DND-41 (cell line): ENCODE results near the gene FOXO3.
"Not testable (repeated sequence)": the region's sequence is repeated elsewhere in the genome, so short reads cannot be mapped to it uniquely, and the experiment has no call there.

Experiments
- ATAC-seq: fragments of 200-7000 bp; cut with Tn5 transposase; 3 replicates; pipeline ENCODE4 v1.9.1; 2021; ENCODE audit warnings: low read depth; ENCODE audit not compliant: insufficient read depth
- DNase-seq: peaks from one replicate; pipeline ENCODE4 v3.0.0-alpha.2; 2020
- H2AFZ ChIP-seq: 2 replicates; pipeline ENCODE4 v1.6.0; 2012; ENCODE audit warnings: low read depth, low read length
- H3K27ac ChIP-seq: 2 replicates; pipeline ENCODE4 v1.5.1; 2012; ENCODE audit warnings: low read length, inconsistent platforms
- H3K27me3 ChIP-seq: fragments of 200-600 bp; sonication (generic); 2 replicates; pipeline ENCODE4 v1.6.0; 2012; ENCODE audit warnings: low read length, mild to moderate bottlenecking, inconsistent platforms; ENCODE audit not compliant: insufficient read depth, poor library complexity
- H3K36me3 ChIP-seq: 2 replicates; pipeline ENCODE4 v1.5.1; 2012; ENCODE audit warnings: low read length, inconsistent platforms; ENCODE audit not compliant: insufficient read depth
- H3K4me1 ChIP-seq: 2 replicates; pipeline ENCODE4 v1.5.1; 2012; ENCODE audit warnings: mild to moderate bottlenecking, low read length; ENCODE audit not compliant: insufficient read depth
- H3K4me2 ChIP-seq: 2 replicates; pipeline ENCODE4 v1.6.0; 2012; ENCODE audit warnings: mild to moderate bottlenecking, moderate library complexity, low read length, inconsistent platforms; ENCODE audit not compliant: insufficient read depth
- H3K4me3 ChIP-seq, 2 experiments: fragments of 200-600 bp in 1 of 2; shearing (Covaris generic) in 1 of 2; 2 replicates each; pipeline ENCODE4 v1.5.1; 2012 to 2016; ENCODE audit warnings: inconsistent platforms in 2 of 2, low read length in 2 of 2, mild to moderate bottlenecking in 2 of 2, low read depth in 1 of 2, moderate library complexity in 1 of 2
- H3K79me2 ChIP-seq: 2 replicates; pipeline ENCODE4 v1.6.0; 2012; ENCODE audit warnings: low read length, inconsistent platforms; ENCODE audit not compliant: insufficient read depth
- H3K9ac ChIP-seq: 2 replicates; pipeline ENCODE4 v1.6.0; 2012; ENCODE audit warnings: low read depth, mild to moderate bottlenecking, inconsistent platforms, low read length, moderate library complexity
- H3K9me3 ChIP-seq: 2 replicates; pipeline ENCODE4 v1.5.1; 2012; ENCODE audit warnings: low read length, moderate library complexity, mild to moderate bottlenecking, inconsistent platforms; ENCODE audit not compliant: insufficient read depth, severe bottlenecking
- H4K20me1 ChIP-seq: 2 replicates; pipeline ENCODE4 v1.6.0; 2012; ENCODE audit warnings: low read length; ENCODE audit not compliant: insufficient read depth
- CTCF ChIP-seq: IDR thresholded peaks from 2 replicates; pipeline ENCODE4 v1.5.1; 2012; ENCODE audit warnings: borderline replicate concordance, low read length, moderate library complexity, mild to moderate bottlenecking; ENCODE audit not compliant: poor library complexity, severe bottlenecking; ENCODE audit errors: extremely low read depth
- EZH2 ChIP-seq: IDR thresholded peaks from 3 replicates; pipeline ENCODE4 v1.6.1; 2012; ENCODE audit warnings: borderline replicate concordance, low read depth, mild to moderate bottlenecking, moderate library complexity, low read length, inconsistent platforms; ENCODE audit not compliant: severe bottlenecking

FOXO3 gene

GRCh38 chr6:108660251-108660650, 99.5 kb downstream of the FOXO3 start:
- Histone ChIP-seq H2AFZ (no peak overlapping the region), H3K4me2 (no peak overlapping the region), H3K9me3 (no peaks in the 10 kb centered on the region), H3K36me3 (peaks cover 15% of the 10 kb centered on the region), H3K27me3 (no peaks in the 10 kb centered on the region), H3K9ac (no peak overlapping the region), H3K4me3 (no peak overlapping the region), H3K27ac (no peak overlapping the region), H3K4me1 (no peaks in the 10 kb centered on the region), H4K20me1 (peaks cover 14% of the 10 kb centered on the region), H3K79me2 (peaks cover 24% of the 10 kb centered on the region)
- ATAC-seq = no peak
- TF ChIP-seq CTCF (no peak), EZH2 (no peak)
- DNase-seq = no peak

GRCh38 chr6:108661430-108661829, 100.7 kb downstream of the FOXO3 start:
- Histone ChIP-seq H3K27ac (no peak overlapping the region), H2AFZ (no peak overlapping the region), H4K20me1 (peaks cover 10% of the 10 kb centered on the region), H3K9me3 (no peaks in the 10 kb centered on the region), H3K4me3 (no peak overlapping the region), H3K9ac (no peak overlapping the region), H3K36me3 (peaks cover 17% of the 10 kb centered on the region), H3K27me3 (no peaks in the 10 kb centered on the region), H3K4me2 (no peak overlapping the region), H3K4me1 (no peaks in the 10 kb centered on the region), H3K79me2 (peaks cover 20% of the 10 kb centered on the region)
- no peak for DNase-seq
- TF ChIP-seq CTCF = no peak
- TF ChIP-seq EZH2 = no peak
- no peak for ATAC-seq

- no peaks in the 10 kb centered on the region for H3K4me1 ChIP-seq
- H3K27me3 ChIP-seq = no peaks in the 10 kb centered on the region
- no peak overlapping the region for H3K4me3 ChIP-seq
- no peak for TF ChIP-seq EZH2
- TF ChIP-seq CTCF = no peak
- peaks cover 20% of the 10 kb centered on the region for H3K79me2 ChIP-seq
- no peak overlapping the region for H3K27ac ChIP-seq
- DNase-seq (no peak), ATAC-seq (no peak)
- no peak overlapping the region for H3K9ac ChIP-seq
- H2AFZ ChIP-seq = no peak overlapping the region
- peaks cover 17% of the 10 kb centered on the region for H3K36me3 ChIP-seq
- H3K4me2 ChIP-seq = no peak overlapping the region
- no peaks in the 10 kb centered on the region for H3K9me3 ChIP-seq
- peaks cover 8% of the 10 kb centered on the region for H4K20me1 ChIP-seq
These were observed 101.3 kb downstream of the FOXO3 start for GRCh38 chr6:108661982-108662381.

GRCh38 chr6:108662702-108663101, 102.0 kb downstream of the FOXO3 start:
- no peak for ATAC-seq
- Histone ChIP-seq H3K4me2 (no peak overlapping the region), H3K9ac (no peak overlapping the region), H3K4me1 (no peaks in the 10 kb centered on the region), H3K4me3 (no peak overlapping the region), H3K79me2 (peaks cover 16% of the 10 kb centered on the region), H3K36me3 (peaks cover 17% of the 10 kb centered on the region), H2AFZ (no peak overlapping the region), H3K27ac (no peak overlapping the region), H3K9me3 (no peaks in the 10 kb centered on the region), H3K27me3 (no peaks in the 10 kb centered on the region), H4K20me1 (peaks cover 7% of the 10 kb centered on the region)
- DNase-seq = no peak
- TF ChIP-seq EZH2 (no peak), CTCF (no peak)

GRCh38 chr6:108663494-108664064, 102.9 kb downstream of the FOXO3 start:
- H3K9ac ChIP-seq, H2AFZ ChIP-seq, H4K20me1 ChIP-seq, H3K4me1 ChIP-seq, DNase-seq, H3K4me3 ChIP-seq, H3K9me3 ChIP-seq, H3K27ac ChIP-seq, H3K27me3 ChIP-seq, H3K4me2 ChIP-seq, ATAC-seq: not testable (repeated sequence)
- Histone ChIP-seq H3K36me3 (peaks cover 22% of the 10 kb centered on the region), H3K79me2 (peaks cover 10% of the 10 kb centered on the region)
